IPS-20b (cell line): Measurements from ENCODE around the gene TMEM150C.

Source experiments
- H3K27ac ChIP-seq: one replicate; pipeline ENCODE4 v1.5.1; 2013; ENCODE audit warnings: low read length
- H3K27me3 ChIP-seq: 2 replicates; pipeline ENCODE4 v1.6.1; 2013; ENCODE audit warnings: mild to moderate bottlenecking, low read length, inconsistent platforms; ENCODE audit not compliant: insufficient read depth
- H3K36me3 ChIP-seq: 2 replicates; pipeline ENCODE4 v1.6.1; 2013; ENCODE audit warnings: low read depth, mild to moderate bottlenecking, inconsistent platforms, low read length, moderate library complexity; ENCODE audit not compliant: insufficient read depth
- H3K4me1 ChIP-seq: 2 replicates; pipeline ENCODE4 v1.6.1; 2013; ENCODE audit warnings: mild to moderate bottlenecking, control low read depth, inconsistent platforms, low read length, moderate library complexity; ENCODE audit not compliant: insufficient read depth
- H3K4me3 ChIP-seq: 2 replicates; pipeline ENCODE4 v1.5.1; 2013; ENCODE audit warnings: mild to moderate bottlenecking, low read length, inconsistent platforms
- H3K9ac ChIP-seq: 2 replicates; pipeline ENCODE4 v1.6.1; 2013; ENCODE audit warnings: low read depth, mild to moderate bottlenecking, inconsistent platforms, low read length, moderate library complexity
- H3K9me3 ChIP-seq: 2 replicates; pipeline ENCODE4 v1.6.1; 2013; ENCODE audit warnings: mild to moderate bottlenecking, low read depth, low read length, inconsistent platforms; ENCODE audit not compliant: insufficient read depth

The TMEM150C gene

GRCh38 chr4:82510216-82510615, 51.6 kb downstream of the TMEM150C start:
- Histone ChIP-seq H3K4me1 (no peaks in the 10 kb centered on the region), H3K27me3 (no peaks in the 10 kb centered on the region), H3K4me3 (no peak overlapping the region), H3K27ac (no peak overlapping the region), H3K36me3 (no peaks in the 10 kb centered on the region), H3K9ac (no peak overlapping the region), H3K9me3 (no peaks in the 10 kb centered on the region)

- Histone ChIP-seq H3K9me3 (no peaks in the 10 kb centered on the region), H3K4me3 (no peak overlapping the region), H3K4me1 (no peaks in the 10 kb centered on the region), H3K27ac (no peak overlapping the region), H3K27me3 (no peaks in the 10 kb centered on the region), H3K36me3 (no peaks in the 10 kb centered on the region), H3K9ac (no peak overlapping the region)
These were observed 52.9 kb downstream of the TMEM150C start for GRCh38 chr4:82508806-82509428.

DNA sequence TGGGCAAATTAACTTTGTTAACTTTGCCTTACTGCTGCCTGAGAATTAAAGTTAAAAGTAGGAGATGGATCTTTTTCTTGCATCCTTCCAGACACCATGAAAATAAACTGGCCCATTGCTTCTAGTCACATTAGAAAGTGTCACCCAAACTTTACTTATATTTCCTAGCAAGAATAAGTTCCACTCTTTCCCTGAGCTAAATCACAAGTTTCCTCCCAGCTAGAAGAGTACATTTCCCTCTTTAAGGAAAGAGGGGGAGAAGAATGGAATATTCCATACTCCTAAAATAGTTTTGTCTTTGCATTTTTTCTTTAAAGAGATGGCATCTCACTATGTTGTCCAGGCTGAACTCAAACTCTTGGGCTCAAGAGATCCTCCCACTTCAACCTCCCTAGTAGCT, 53.8 kb downstream of the TMEM150C start:
- H3K4me3 ChIP-seq, result no peak overlapping the region
- H3K9me3 ChIP-seq, result no peaks in the 10 kb centered on the region
- no peaks in the 10 kb centered on the region for H3K36me3 ChIP-seq
- H3K4me1 ChIP-seq, result no peaks in the 10 kb centered on the region
- H3K27ac ChIP-seq, result no peak overlapping the region
- H3K9ac ChIP-seq, result no peak overlapping the region
- no peaks in the 10 kb centered on the region for H3K27me3 ChIP-seq

GRCh38 chr4:82501154-82501442, 60.7 kb downstream of the TMEM150C start:
- H3K27me3 ChIP-seq, result no peaks in the 10 kb centered on the region
- no peak overlapping the region for H3K9ac ChIP-seq

GRCh38 chr4:82500435-82501153, 61.2 kb downstream of the TMEM150C start:
- Histone ChIP-seq H3K9me3 (no peaks in the 10 kb centered on the region), H3K27ac (no peak overlapping the region), H3K4me3 (0 out of 2 replicates have a peak overlapping the region, but pooled peaks have one; percentile 2), H3K9ac (no peak overlapping the region), H3K27me3 (no peaks in the 10 kb centered on the region), H3K4me1 (peaks cover 16% of the 10 kb centered on the region; the same call in 1 of the 2 replicates), H3K36me3 (no peaks in the 10 kb centered on the region)

More at GRCh38 chr4:82501154-82501442, 60.7 kb downstream of the TMEM150C start:
- H3K4me1 ChIP-seq, result peaks cover 16% of the 10 kb centered on the region; the same call in 1 of the 2 replicates
- no peak overlapping the region for H3K27ac ChIP-seq
- H3K9me3 ChIP-seq, result no peaks in the 10 kb centered on the region
- H3K36me3 ChIP-seq, result no peaks in the 10 kb centered on the region
- H3K4me3 ChIP-seq, result 0 out of 2 replicates have a peak overlapping the region, but pooled peaks have one; percentile 2

DNA sequence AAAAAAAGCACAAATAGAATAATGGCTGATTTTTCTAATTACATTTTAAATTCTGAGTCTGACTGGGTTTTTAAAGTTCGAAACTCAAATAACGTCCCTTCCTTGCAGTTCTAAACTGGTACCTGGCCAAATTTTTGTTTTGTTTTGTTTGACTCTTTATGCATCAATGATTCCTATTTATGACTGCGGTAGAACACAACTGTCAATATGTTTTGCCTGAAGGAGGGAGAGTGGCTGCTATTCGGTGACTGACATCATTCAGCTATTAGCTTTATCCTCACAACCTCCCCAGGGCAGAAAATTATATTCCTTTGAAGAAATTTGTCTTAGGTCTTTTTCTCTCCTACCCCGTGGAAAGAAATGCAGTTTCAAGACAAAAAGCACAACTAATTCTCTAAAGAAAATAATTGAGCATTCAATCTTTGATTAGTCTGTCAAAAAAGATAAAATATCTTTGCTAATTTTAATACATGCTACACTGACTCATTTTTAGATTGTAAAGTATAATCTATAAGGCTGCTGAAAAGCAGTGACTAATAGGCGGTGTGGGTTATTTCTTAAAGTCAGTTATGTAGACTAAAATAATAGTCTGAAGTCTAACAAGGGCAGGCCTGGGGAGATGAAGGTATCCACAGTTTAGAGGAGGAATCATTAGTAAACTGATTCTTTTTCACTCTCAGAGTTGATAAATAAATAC, 61.9 kb downstream of the TMEM150C start:
- Histone ChIP-seq H3K27ac (no peak overlapping the region), H3K9me3 (no peaks in the 10 kb centered on the region), H3K4me1 (peaks cover 16% of the 10 kb centered on the region; the same call in 1 of the 2 replicates), H3K9ac (no peak overlapping the region), H3K36me3 (no peaks in the 10 kb centered on the region), H3K27me3 (no peaks in the 10 kb centered on the region), H3K4me3 (no peak overlapping the region)

- Histone ChIP-seq H3K9me3 (no peaks in the 10 kb centered on the region), H3K36me3 (no peaks in the 10 kb centered on the region), H3K9ac (no peak overlapping the region), H3K4me1 (peaks cover 15% of the 10 kb centered on the region; the same call in 1 of the 2 replicates), H3K27ac (no peak overlapping the region), H3K4me3 (no peak overlapping the region), H3K27me3 (no peaks in the 10 kb centered on the region)
These were observed 65.4 kb downstream of the TMEM150C start for GRCh38 chr4:82496349-82496748.

- Histone ChIP-seq H3K4me1 (peaks cover 8% of the 10 kb centered on the region; the same call in 1 of the 2 replicates), H3K4me3 (no peak overlapping the region)
These were observed 66.1 kb downstream of the TMEM150C start for GRCh38 chr4:82495666-82496065.

DNA sequence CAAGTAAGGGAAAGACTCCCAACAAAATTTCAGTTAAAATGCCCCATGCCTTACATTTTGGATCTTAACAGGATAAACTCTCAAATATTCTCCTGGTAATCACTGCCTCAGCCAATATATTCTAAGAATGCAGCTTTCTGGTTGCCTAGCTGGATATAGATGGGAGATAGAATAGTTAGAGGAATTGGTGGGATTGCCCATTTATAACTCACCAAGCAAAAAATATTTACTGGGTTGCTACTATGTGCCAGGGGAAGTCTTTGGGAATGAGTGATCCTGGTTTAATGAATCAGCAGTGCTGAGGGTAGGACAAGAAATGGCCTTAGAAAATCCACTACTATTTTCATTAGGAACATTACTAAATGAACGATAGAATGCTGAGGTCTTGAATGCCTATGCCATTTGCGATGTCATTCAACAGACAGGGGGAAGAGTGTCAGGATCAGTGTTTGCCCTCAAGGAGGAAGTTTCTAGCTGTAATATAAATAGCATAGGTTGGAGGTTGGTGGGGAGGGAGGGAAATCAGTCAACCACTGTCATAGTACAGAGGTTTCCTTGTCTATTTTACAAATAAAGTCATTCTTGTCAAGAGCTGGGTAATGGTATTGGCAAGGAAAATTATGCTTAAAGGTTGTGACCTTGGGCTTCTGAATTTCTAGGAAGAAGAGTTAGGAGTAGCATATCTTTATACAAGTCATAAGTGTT, 67.9 kb downstream of the TMEM150C start:
- H3K4me1 ChIP-seq, result no peaks in the 10 kb centered on the region
- H3K27me3 ChIP-seq, result no peaks in the 10 kb centered on the region
- no peaks in the 10 kb centered on the region for H3K36me3 ChIP-seq
- H3K4me3 ChIP-seq, result no peak overlapping the region
- H3K27ac ChIP-seq, result no peak overlapping the region
- H3K9ac ChIP-seq, result no peak overlapping the region
- no peaks in the 10 kb centered on the region for H3K9me3 ChIP-seq

More at GRCh38 chr4:82495666-82496065, 66.1 kb downstream of the TMEM150C start:
- Histone ChIP-seq H3K27me3 (no peaks in the 10 kb centered on the region), H3K9me3 (no peaks in the 10 kb centered on the region), H3K27ac (no peak overlapping the region), H3K36me3 (no peaks in the 10 kb centered on the region), H3K9ac (no peak overlapping the region)

DNA sequence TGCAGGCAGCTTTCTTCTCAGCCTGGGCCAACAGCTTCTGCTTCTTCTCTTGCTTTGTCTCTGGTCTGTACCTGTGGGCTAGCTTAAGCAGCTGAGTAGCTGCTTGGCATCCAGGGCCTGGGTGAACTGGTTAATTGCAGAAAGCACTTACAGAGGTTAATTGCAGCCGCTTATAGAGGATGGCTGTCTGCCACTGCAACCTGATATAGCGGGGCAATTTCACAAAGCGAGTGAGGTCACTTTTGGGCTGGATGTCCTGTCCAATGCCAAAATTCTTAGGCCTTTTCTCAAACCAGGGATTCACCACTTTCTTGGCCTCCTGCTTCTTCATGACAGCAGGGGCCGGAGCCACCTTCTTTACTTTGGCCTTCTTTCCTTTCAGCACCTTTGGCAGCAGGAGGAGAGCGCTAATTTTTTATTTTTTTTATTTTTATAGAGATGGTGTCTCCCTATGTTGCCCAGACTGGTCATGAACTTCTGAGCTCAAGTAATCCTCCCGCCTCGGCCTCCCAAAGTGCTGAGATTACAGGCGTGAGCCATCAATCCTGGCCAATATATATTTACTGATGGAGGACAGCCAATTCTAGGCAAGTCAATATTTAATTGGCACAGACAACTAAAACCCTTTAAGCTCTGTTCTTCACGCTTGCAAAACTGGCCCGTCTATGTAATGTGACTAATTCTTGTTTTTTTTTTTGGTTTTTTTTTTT, 70.4 kb downstream of the TMEM150C start:
- H3K4me1 ChIP-seq, result no peaks in the 10 kb centered on the region
- no peaks in the 10 kb centered on the region for H3K9me3 ChIP-seq
- no peaks in the 10 kb centered on the region for H3K36me3 ChIP-seq
- H3K9ac ChIP-seq, result no peak overlapping the region
- no peaks in the 10 kb centered on the region for H3K27me3 ChIP-seq
- no peak overlapping the region for H3K27ac ChIP-seq
- H3K4me3 ChIP-seq, result no peak overlapping the region

GRCh38 chr4:82489987-82490386, 71.8 kb downstream of the TMEM150C start:
- Histone ChIP-seq H3K4me1 (no peaks in the 10 kb centered on the region), H3K27ac (no peak overlapping the region), H3K9me3 (no peaks in the 10 kb centered on the region), H3K36me3 (no peaks in the 10 kb centered on the region), H3K27me3 (no peaks in the 10 kb centered on the region), H3K4me3 (no peak overlapping the region), H3K9ac (no peak overlapping the region)
